ENCODE data around the gene PDZD2. TPM values are rescaled to one million over a fixed set of nuclear protein-coding genes. Genes with fewer than 3 reads are reported as not detected.

Gene PDZD2
- total RNA-seq, 1 donor from 2014 or later, result 58.5 TPM

DNA sequence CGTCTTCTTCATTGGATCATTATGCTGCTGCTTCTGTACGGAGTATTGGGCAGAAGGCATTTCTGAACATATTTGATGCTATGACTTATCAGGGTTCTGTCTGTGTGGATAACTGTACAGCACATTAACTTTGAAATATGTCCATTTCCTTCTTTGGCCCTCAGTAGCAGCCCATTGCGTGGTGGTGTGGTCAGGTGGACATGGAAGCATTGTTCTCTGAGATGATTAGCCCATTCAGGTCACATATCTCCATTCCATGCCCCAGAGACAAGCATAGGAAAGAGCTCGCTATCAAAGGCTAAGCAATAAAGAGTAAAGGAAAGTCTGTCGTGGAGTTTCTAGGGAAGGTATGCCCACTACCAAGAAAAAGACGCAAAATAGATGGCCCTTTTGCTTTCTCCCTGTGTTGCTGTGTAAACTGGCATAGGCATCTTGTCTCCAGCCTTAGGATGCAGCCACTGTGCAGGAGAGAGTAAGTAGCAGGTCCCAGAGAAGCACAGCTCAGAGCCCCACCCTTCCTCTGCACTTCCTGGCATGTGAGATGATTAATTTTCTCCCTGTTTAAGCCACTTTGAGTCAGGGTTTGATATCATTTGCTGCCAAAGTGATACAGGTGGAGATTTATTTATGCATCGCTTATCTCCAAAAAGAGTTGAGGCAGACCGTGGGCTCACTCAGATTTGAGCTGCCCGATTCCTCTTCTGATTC, 221.9 kb downstream of the PDZD2 start:
- no peak for DNase-seq (ENCODE audit: low spot score)

DNA sequence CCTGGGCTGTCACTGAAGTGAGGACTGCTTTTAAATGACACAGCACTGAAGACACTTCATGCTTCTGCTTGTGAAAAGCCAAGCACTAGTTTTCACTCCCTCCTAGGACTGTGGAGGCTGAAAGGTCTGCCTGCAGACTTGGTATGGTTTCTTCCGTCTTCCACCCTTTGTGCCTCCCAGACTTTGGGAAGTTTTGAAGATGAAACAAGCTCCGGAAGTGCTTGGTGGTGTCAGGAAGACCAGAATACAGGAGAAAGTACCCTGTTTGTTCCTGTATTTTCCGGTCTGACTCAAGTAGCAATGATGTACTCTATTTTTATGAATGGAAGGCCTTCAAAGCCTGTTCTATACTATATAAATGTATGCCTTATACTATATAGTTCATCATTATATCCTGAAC, 222.7 kb downstream of the PDZD2 start:
- no peak for DNase-seq (ENCODE audit: low spot score)

DNA sequence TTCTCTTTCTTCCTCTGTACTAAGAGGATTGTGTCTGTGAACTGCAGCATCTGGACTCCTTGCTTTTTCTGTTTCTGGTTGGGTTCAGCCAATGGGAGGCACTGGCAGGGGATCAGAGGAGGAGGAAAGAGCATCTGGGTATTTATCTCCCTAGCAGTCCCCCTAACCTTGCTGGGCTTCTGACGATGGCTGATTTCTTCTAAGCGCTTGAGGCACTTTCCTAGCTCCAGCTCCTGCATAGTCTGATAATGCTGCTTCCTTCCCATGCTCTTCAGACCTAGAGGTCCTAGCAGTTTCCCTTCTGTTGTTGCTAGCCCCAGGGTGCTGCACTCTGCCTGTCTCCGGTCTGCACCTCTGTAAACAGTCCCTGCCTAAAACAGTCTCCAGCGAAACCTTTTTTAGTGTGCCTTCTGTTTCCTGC, 225.1 kb downstream of the PDZD2 start:
- no peak for DNase-seq (ENCODE audit: low spot score)

DNA sequence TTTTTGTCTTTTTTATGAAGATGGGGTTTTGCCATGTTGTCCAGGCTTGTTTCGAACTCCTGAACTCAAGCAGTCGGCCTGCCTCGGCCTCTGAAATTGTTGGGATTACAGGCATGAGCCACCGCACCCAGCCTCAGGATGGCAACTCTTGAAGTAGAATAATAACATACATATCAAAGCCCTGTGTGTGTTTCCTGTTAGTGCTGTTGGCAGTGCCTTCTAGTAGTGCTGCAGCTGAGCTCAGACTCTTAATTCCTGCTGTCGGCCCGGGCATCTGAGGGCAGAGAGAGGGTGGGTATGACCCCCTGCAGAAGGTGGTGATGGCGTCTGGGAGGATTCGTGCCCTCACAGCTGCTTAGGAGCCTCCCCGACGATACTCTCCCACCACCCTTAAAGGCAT, 227.2 kb downstream of the PDZD2 start:
- DNase-seq (ENCODE audit: low spot score), result no peak

DNA sequence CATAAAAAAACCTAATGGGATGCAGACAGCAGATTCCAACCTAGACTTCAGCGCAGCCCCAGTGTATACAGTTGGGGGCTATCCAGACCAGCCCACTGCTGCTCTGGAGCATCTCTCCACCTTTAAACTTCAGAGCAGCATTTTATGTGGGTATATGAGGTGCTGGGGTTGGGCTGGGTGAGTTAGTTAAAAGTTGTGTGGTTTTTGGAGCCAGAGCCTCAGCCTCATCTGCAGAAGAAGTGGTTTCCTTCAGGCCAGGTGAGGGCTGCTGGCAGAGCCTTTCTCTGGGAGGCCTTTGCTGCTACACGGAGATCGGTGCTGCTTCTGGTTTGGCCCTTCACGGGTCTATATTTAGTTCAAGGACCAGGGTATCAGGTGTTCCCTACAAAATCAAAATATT, 228.3 kb downstream of the PDZD2 start:
- no peak for DNase-seq (ENCODE audit: low spot score)

DNA sequence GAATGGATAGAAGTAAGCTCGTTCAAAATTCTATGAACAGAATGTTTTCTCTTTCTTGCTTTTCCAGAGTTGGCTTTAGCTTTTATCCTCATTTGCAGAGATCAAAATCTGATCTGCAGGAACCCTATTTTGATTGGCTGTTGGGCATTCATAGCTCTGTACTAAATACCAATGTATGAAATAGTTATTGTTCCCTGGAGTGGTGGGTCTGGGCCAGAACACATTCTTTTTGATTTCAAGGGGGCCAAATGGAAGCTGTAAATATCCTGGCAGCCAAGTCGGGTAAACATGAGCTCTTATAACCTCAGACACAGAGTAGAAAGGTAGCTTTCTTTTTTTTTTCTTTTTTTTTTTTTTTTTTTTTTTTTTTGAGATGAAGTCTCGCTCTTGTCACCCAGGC, 241.5 kb downstream of the PDZD2 start:
- DNase-seq (ENCODE audit: low spot score), result no peak

DNA sequence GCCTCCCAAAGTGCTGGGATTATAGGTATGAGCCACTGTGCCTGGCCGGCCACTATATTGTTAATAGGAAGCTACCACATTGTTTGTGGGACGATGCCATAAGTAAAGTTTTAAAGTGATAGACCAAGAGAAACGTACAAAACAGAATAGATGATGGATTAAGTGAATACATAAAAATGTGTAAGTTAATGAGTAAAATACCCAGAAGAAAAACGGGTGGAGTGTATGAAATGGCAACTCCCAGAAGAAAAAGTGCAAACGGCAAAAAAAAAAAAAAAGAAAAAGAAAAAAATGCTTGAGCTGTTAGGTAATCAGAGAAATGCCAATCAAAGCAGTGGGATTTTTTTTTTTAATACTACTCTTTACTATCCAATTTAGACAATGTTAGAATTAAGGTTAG, 246.0 kb downstream of the PDZD2 start:
- DNase-seq (ENCODE audit: low spot score), result no peak

DNA sequence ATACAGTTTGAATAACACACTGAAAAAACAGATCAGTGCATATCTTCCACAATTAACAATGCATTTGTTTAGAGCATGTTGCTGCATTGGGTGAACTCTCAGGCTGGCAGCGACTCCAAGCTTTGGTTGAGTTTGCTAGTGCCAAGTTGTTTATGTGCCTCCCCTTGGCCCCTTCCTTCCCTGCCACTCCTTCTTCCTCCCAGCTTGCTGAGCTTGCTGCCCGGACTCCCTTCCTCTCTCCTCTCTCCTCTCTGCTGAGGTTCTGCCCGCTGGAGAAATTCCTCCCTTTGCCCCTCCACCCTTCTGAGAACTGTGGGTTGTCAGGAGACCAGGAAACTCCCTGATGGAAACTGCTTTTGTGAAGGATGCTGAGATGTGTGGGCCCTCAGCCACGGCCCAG, 247.3 kb downstream of the PDZD2 start:
- peak; percentile 62 for DNase-seq (ENCODE audit: low spot score)

DNA sequence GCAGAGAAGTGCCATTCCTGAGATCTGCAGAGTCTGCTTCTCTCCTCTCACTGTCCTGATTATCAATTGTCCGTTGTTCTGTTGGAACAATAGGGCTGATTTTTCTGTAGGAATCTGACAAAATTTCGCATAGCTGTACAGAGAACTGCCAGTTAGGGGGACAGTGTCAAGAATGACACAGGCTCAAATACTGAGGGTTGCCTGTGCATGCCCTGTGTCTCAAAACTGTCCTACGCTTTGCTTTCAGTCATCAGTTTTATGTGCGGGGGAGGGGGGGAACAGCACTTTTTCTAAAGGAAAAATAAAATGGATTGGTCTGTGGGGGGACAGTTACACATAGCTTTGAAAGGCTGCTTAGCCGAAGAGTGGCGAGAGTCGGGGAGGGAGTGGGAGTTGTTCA, 248.6 kb downstream of the PDZD2 start:
- peak; percentile 49 for DNase-seq (ENCODE audit: low spot score)

DNA sequence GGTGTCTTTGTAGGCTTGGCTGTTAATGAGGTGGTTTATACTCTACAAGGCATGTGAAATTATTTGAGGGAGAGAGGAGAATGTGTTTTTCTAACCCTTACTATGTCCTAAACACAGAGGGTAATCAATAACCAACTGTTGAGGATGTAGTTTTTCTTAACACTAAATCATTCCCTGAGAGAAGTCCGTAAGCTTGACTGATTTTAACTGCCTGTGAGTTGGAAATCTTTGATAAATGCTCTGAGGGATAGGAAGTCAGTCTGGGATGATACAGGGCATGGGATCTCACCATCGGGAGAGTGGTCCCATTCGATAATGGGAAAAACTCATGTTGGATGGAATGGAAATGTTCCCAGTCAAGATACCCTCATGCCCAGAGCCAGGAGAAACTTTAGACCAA, 249.6 kb downstream of the PDZD2 start:
- peak; percentile 16 for DNase-seq (ENCODE audit: low spot score)

DNA sequence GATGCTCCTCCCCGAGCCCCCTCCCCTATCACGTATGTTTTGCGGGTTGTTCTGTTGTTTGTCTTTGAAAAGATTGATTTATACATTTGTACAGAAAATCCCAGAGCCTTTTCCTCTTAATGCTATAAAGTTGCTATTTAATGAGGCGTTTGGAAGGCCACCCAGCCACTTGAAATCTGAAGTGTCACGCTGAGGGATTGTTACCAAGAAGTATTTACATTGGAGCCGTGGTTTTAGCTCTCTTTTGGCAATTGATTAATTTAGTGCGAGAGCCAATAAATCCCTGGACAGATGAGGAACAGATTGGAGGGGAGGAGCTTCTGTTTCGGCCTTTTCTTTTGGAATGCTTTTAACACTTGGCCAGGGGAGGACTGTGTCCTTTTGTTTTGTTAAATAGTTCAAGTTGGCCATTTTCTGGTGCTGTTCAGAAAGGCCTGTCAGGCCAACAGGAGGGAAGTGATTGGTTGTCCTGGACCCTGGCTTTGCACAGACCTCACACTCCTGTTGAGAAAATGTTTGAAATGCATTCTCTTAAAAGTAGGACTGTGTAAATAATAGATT, 250.2 kb downstream of the PDZD2 start:
- peak; percentile 2 for DNase-seq (ENCODE audit: low spot score)

DNA sequence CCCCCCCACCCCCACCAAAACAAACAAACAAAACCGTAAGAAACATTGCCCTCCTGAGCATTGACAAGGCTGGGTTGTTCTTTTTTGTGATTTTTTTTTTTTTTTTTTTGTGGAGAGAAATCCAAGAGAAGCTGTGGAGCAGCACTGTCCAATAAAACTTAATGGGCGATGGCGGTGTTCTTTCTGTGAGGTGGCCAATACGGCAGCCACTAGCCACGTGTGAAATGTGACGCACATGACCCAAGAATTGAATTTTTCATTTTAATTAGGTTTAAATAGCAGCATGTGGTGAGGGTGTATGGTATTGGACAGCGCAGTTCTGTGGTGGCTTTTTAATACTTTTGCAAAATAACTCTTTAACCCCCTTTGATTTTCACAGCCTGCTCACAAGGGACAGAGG, 251.1 kb downstream of the PDZD2 start:
- no peak for DNase-seq (ENCODE audit: low spot score)

DNA sequence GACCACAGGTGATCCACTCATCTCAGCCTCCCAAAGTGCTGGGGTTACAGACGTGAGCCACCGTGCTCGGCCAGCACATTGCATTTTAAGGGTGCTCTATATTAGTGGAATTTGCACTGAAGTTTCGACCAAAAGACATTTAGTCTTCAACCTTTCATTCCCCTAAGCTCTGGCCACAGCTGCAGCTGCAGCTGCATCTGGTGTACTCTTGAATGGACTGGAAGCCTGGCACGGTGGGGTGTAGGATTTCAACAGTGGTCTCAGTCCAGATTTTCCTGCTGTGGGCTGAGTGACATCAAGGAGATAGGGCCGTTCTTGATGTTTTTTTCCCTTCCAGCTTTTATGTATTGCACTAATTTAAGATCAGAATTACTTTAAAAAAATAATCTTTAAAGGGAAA, 255.2 kb downstream of the PDZD2 start:
- no peak for DNase-seq (ENCODE audit: low spot score)

DNA sequence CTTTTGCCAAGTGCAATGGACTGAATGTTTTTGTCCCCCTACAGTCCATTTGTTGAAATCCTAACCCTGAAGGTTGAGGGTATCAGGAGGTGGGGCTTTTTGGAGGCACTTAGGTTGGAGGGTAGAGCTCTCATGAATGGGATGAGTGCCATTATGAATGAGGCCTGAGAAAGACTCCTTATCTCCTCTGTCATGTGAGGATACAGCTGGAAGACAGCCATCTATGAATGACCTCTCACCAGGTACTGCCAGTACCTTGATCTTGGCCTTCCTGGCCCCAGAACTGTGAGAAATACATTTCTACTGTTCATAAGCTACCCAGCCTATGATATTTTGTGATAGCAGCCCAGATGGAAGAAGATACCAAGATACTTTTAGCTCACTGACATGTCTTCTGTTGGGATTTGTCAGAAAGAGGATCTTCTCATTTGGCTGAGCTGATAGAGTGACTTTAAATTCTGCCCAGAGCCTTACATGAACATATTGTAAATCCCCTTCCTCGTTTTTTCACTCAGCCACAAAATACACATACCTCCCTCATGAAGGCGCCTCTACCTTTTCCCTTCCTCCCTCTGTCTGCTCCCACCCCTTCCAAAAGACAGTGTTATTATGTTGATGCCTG, 256.4 kb downstream of the PDZD2 start:
- DNase-seq (ENCODE audit: low spot score), result no peak

DNA sequence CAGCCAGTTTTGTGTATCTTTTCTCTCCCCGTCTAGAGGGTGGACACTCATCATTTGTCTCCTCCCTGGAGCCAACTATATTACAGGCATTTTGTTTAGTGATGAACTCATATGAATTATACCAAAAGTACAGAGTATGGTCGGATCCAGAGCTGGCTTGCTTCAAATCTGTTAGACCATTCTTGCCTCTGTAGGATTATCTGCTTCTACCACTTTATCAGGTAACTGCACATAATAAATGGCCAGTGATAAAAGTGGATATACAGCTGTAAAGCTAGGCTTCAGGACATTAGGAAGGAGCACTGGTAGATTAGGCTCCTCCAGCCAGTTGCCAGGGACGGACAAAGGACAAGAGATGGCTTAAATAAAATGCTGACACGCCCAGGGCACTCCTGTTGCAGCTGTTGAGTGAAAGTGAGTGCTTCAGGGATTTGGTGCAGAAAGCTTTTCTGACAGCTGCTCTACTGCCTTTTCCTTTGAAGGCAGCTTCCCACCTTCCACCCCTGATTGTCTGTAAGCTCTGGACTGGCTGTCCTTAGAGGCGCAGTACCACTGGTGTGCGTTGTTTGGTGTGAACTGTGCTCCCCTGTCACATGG, 259.2 kb downstream of the PDZD2 start:
- no peak for DNase-seq (ENCODE audit: low spot score)

DNA sequence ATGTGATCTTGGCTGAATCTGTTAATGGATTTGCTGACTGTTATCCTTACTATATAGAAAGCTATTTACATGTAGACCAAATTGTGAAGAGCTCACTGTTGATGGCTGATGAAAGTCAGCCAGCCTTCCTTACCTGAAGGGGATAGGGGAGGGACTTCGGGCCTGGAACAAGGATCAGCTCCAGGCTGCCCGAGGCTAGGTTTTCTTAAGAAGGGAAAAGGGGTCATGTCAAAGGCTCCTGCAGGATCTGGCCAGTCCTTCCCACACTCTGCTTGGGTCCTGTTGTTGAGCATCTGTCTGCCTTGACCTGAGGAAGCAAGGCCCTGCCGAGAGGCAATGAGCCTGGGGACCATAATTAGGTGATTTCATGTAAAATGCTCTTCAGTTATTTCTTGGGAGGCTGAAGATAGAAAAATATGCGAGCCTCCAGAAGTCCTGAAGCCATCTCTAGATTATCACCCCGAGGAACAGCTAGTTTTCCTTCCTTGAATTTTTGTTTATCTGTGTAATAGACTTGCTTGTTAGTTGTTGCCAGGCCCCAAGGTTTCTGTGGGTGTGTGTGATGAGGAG, 261.4 kb downstream of the PDZD2 start:
- DNase-seq (ENCODE audit: low spot score), result no peak

DNA sequence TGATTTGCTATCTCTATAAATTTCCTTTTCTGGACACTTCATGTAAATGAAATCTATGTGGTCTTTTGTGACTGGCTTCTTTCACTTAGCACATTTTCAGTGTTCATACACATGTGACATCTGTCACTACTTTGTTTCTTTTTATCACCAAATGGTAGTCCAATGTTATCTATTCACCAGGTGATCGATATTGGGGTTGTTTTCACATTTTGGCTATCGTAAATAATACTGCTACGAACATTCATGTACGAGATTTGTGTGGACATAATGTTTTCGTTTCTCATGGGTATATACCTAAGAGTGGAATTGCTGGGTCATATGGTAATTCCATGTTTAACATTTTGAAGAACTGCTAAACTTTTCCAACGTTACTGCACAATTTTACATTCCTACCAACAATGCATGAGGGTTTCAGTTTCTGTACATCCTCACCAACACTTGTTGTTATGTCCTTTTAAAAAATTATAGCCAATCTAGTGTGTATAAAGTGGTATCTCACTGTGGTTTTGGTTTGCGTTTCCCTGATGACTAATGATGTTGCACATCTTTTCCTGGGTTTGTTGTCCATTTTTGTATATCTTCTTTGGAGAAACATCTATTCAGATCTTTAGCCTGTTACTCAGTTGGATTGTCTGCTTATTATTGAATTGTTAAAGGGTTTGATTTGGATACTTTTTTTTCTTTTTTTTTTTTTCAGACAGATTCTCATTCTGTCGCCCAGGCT, 263.0 kb downstream of the PDZD2 start:
- no peak for DNase-seq (ENCODE audit: low spot score)

DNA sequence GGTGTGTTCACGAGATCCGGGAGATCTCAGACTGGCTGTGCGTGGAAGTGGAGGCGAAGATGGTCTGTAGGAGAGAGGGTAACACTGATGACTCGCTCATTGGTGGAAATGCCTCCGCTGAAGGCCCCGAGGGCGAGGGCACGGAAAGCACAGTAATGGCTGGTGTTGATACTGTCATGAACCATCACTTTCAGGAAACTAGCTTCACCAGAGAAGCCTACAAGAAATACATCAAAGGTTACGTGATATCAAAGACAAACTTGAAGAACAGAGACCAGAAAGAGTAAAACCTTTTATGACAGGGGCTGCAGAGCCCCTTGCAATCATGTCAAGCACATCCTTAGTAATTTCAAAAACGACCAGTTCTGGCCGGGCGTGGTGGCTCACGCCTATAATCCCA, 269.5 kb downstream of the PDZD2 start:
- no peak for DNase-seq (ENCODE audit: low spot score)

DNA sequence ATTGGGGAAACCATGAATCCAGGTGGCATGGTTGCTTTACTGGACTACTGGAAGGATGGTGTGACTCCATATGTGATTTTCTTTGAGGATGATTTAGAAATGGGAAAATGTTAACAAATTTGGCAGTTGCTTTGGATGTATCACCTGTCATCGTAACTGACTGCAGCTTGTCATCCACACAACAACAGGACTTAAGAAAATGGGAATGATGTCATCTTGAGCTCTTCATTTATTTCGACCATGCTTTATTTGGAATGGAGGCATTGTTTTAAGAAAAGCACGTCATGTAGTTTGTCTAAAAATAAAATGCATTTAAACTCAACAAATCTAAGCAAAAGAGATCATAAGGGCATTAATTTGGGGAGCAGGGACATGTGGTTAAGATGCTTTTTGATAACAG, 270.1 kb downstream of the PDZD2 start:
- no peak for DNase-seq (ENCODE audit: low spot score)

DNA sequence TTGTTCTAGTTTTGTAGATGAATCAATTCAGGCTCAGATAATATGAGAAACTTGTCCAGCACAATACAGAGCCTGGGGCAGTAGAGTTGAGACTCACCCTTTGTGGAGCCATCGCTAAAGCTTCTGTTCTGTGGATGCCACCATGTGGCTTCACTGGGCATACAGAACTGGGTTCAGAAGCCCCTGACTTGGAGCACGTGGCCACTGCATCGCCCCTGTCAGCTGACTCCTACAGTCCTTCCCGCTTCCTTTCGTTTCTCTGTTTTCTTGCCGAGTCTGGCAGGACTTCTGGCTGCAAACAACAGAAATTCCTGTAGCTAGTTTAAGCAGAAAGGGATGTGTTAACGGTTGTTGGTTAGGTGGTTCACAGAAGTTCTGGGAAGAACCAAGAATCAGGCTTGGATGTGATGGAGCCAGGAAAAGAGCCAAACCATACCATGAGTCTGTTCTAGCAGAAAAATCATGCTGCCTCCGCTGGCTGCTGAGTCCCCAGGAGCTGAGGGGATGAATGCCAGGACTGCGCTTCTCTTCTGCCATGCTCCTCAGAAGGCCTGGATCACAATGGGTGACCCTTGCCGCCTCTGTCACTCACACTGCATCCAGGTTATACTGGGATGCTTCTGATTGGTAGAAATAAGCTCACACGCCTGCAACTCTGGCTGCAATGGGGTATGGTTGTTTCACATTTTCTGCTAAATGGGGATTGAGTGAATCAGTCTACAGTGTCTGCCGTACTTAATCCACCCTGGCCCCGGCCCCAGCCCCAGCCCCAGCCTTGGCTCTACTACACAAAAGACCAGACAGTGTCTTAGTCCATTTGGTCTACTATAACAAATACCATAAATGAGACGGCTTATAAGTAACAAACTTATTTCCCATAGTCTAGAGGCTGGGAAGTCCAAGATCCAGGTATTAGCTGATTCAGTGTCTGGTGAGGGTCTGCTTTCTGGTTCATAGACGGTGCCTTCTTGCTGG, 272.6 kb downstream of the PDZD2 start:
- DNase-seq (ENCODE audit: low spot score), result no peak
